GM23248 (cell line): ENCODE data around the gene EHMT1.

Source experiments
- EZH2 ChIP-seq: fragments of 200-600 bp; sonication (generic); IDR thresholded peaks from 2 replicates; pipeline ENCODE4 v1.6.1; 2018; ENCODE audit warnings: antibody characterized with exemption, mild to moderate bottlenecking; ENCODE audit not compliant: insufficient read depth, poor library complexity, severe bottlenecking
- EZH2phosphoT487 ChIP-seq: fragments of 200-600 bp; sonication (generic); IDR thresholded peaks from 2 replicates; pipeline ENCODE4 v1.6.1; 2018; ENCODE audit warnings: antibody characterized with exemption, moderate library complexity, mild to moderate bottlenecking, low read depth; ENCODE audit not compliant: insufficient read depth

GRCh38 chr9:137833721-137834613 is 215.2 kb downstream of the EHMT1 start:
- TF ChIP-seq EZH2 (no peak), EZH2phosphoT487 (no peak)
